ENCODE data around the gene MOGAT3. TPM values are rescaled to one million over a fixed set of nuclear protein-coding genes. Genes with fewer than 3 reads are reported as not detected.

The MOGAT3 gene
- total RNA-seq, 1 donor from 2014 or later: not detected

DNA sequence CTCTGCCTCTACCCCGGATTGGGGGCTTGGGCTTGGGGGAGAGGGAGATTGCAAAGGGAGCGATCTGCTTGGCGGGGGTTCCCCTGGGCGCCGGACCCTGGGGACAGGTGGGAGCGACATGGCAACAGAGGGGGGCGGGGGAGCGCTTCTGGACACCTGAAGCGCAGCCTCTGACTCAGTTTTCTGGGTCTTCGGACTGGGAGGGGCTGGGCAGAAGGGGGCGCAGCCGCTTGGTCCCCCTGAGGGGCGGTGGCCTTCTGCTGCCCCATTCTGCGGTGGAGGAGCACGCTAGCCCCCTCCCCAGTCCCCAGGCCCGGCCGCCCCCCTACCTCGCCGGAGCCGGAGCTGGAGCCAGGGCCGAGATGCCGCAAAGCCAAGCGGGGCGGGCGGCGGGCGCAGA lies 21.1 kb downstream of the MOGAT3 start:
- intact Hi-C loops (cut with DNase I): no loop called here
- ATAC-seq (no peak), DNase-seq (ENCODE audit: missing footprints) (no peak)

DNA sequence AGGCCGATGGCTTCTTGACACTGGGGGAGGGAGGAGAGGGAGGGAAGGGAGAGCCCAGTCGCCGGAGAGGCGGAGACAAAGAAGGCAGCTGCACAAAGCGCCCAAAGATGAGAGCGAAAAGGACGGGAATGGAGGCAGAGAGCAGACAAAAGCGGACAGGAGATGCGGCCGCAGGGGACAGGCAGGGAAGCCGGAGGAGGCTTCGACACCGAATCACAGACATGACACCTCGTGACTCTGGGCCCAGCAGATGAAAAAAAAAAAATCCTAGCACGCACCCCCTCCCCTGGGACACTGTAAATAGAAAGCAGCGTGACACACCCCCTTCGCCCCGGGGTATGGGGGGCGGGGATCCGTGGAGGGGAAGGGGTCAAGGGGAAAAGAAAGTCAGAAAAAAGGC lies 21.7 kb downstream of the MOGAT3 start:
- intact Hi-C loops (cut with DNase I): no loop called here
- ATAC-seq (no peak), DNase-seq (ENCODE audit: missing footprints) (no peak)

DNA sequence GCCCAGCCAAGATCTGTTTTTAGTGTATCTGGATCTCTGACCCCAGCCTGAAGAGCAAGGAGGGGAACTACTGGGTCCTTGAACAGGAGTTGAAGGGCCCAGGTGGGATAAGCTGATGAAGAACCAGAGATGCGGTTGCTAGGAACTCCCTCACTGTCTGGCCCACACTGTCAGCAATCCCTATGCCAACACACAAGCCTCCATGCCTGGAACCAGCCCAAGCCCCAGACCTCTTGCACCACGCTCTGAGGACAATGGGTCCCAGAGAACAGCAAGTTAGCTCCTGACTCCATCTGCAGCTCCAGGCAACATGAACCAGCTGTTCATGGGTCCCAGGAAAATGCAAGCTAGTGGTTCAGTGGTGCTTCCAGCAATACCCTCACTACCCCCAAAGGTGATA lies 23.2 kb downstream of the MOGAT3 start:
- DNase-seq (ENCODE audit: missing footprints): no peak
- no peak for ATAC-seq
- intact Hi-C loops (cut with DNase I): no loop called here

DNA sequence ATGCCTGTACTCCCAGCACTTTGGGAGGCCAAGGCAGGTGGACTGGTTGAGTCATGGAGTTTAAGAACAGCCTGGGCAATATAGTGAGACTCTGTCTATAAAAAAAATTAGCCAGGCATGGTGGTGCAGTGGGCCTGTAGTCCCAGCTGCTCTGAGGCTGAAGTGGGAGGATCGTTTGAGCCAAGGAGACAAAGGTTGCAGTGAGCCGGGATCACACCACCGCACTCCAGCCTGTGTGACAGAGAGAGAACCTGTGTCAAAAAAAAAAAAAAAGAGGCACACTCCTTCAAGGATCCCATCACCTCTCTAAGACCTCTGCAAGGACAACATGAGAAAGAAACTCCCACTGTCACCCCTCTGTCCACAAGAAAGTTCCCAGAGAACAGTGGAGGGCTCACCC lies 25.2 kb downstream of the MOGAT3 start:
- intact Hi-C loops (cut with DNase I): no loop called here
- ATAC-seq: no peak
- no peak for DNase-seq (ENCODE audit: missing footprints)

DNA sequence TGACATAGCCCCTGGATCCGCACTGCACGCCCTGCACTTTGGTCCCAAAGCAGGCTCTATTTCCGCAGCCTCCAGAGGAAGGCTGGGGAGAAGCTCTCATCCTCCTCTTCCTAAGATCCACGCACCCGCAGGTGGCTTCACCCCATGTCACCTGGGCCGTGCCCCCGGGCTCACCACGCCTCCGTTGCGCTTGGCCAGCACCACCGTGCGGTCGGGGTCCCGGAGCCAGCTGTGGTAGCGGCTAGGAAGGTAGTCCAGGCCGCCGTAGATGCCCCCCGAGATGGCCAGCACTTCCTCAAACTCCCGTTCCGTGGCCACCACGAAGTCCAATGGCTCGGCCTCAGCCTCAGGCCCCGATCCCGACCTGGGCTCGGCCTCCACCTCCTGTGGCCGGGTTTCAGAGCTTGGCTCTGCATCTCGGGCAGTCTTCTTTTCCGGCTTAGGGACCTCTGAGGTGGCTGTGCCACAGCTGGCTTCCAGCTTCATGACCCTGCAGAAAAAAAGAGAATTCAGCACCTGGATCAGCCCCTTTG lies 26.4 kb downstream of the MOGAT3 start:
- DNase-seq (ENCODE audit: missing footprints): no peak
- intact Hi-C loops (cut with DNase I): no loop called here
- no peak for ATAC-seq

DNA sequence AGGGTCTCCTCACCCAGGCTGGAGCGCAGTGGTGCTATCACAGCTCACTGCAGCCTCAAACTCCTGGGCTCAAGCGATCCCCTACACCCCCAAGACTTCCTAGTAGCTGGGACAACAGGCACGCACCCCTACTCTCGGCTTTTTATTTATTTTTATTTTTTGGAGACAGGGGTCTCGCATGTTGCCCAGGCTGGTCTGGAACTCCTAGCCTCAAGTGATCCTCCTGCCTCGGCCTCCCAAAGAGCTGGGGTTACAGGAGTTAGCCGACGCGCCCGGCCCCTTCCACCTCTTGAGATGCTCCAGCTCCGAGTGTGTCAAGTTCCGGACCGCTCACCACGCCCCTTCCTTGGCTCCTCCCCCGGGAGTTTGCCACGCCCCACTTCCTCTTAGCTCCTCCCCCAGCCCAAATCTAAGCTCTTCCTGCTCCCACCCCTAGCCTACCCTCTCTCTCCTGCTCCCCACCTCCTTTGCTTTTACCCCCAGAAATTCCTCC lies 27.0 kb downstream of the MOGAT3 start:
- intact Hi-C loops (cut with DNase I): no loop called here
- DNase-seq (ENCODE audit: missing footprints): no peak
- no peak for ATAC-seq

DNA sequence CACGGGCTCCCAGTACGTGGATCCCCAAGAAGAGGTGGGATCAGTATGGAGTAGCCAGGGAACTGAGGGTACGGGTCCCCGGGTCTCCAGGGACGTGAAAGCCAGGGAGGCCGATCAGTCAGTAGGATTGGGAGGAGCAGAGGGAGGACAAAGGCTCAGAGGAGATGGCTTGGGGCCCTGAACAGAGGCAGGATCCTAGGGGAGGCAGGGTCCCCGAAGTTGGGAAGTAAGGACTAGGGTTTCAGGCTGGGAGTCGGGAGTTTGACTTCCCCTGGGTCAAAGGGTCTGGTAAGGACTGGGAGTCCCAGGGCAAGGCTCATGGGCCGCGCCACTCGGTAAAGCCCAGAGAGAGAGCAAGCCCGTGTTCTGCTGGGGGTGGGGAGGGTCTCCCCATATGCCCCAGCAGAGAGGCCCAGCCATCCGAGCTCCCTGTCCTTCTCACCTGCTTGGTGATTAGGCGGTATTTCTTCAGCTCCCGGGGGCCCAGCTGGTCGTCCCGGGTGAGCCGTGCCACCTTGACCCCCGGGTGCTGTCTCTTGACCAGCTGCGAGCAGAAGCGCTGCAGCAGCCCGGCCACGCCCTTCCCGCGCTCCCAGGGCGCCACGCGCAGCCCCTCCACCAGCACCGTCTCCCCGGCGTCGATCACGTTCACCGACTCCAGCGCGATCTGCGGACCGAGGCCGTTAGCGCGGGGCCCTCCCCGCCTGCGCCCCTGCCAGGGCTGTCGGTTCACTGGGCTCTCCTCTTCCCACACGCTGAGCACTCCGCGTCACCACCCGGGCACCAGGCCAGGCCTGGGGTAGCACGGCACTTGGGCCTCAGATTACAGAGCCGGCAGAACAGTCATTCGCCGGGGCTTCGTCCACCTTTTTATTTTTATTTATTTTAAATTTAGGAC lies 27.7 kb downstream of the MOGAT3 start:
- no peak for DNase-seq (ENCODE audit: missing footprints)
- ATAC-seq: peak; percentile 61
- intact Hi-C loops (cut with DNase I): no loop called here

DNA sequence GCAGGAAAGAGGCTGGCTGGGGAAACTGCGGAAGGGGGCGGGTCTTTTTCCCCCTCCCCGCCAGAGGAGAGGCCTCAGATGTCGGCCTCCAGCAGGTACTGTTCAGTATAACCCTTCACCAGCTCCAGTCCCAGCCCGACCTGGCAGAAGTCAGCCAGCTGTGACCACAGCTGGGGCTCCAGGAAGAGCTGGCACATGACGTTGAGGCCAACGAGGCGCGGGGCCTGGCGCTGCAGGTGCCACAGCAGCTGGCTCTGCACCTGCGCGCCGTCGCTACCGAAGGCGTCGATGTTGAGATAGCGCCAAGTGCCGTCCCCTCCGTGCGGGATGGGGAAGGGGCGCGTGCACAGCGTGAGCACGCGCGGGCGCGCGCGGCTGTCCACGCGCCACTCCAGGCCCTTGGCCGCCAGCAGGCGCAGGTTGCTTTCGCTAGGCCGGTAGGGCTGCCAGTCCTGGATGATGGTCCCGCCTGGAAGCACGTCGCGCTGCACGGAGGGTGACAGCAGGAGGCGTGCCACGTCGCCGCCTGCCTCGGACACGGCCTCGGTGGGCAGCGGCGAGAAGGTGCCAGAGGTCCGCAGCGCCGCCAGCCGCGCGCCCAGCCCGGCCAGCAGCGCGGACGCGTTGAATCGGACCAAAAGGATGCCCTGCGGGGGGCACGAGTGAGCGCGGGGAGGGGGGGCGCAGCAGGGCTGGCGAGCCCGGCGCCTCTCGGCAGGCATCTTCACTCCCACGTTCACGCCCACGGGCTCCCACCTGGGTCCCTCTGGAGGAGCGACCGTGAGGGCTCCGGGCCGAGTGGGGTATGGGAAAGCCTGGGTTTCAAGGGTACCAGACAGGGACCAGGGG lies 28.6 kb downstream of the MOGAT3 start:
- no peak for DNase-seq (ENCODE audit: missing footprints)
- ATAC-seq: no peak
- intact Hi-C loops (cut with DNase I): no loop called here

DNA sequence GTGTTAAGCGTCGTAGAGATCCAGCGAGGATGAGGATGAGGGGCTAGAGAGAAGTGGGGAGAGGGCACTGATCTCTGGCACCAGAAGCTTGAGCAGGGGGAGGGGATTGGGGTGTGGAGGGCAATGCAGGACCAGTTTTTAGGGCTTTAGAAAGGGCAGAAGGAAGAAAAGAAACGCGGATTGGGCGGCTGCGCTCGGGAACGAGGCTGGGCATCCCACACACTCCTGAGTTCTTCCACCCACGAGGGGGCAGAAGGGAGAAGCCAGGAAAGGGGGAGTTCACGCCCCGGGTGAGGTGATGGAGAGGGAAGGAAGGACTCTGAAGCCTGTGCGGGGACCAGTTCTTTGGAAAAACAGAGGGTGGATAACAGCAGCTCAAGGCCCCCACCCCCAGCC lies 29.4 kb downstream of the MOGAT3 start:
- intact Hi-C loops (cut with DNase I): no loop called here
- DNase-seq (ENCODE audit: missing footprints): no peak
- no peak for ATAC-seq

DNA sequence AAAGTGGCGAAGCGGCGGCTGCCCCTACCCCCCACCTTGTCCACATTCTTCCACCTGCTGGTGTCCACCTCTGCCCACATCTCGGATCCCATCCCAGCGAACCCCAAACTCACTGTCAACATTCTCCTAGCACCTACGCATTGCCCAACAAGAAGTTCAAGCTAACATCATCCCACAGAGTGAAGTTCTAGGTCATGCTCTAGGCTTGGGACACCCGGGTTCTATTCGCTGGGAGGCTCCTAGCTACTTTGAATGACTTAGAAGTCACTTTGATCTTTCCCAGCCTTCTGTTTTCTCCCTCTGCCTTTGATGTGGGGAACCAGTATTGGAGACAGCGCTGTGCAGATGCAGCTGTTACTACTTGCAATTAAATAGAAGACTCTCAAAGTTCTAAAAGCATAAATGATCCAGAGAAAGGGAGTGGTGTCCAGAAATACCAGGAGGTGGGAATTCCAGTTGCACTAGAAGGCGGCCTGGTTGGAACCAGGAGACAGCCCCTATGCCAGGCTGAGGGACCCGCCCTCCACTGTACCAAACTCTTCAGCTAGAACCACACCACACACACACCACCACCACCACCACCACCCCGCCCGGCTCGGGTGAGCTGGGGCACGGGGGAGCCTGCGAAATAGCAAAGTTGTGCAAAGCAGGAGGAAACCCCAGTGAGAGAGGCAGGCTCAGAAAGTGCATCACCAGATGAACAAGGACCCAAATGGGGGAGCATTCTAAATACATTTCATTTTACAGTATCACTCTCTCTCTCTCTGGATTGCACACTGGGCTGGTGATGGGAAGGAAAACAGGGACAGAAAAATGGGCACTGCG lies 30.0 kb downstream of the MOGAT3 start:
- intact Hi-C loops (cut with DNase I): no loop called here
- ATAC-seq: no peak
- DNase-seq (ENCODE audit: missing footprints): no peak

DNA sequence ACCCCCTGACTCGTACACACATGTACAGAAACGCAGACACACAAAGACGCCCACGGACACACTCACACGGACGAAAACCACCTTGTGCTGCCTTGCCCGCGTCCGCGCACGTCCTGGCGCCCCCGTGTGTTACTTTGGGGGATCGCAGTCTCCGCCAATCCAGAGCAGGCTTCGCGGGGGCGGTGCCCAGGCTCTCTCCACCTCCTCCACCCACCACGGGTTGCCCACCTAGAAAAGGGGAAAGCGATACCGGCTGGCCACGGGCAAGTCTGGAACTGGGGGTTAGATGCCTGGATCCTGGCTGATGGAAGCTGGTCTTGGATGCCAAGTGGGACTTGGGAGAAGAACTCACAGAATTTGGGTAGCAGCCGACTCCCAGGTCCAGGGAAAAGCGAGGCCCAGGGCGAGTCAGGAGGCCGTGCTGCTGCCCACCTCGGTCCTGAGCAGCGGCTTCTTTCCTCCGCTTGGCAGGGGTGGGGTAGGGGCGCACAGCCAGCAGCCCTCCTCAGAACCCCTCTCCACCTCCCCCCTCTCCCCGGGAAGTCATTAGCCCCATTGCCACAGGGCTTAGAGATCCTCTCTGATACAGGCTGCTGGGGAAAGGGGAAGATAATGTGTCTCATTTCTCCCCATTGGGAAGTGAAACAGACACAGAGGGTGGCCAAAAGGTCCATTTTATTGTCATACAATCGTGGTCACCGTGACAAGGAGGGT lies 30.8 kb downstream of the MOGAT3 start:
- DNase-seq (ENCODE audit: missing footprints) (peak; percentile 87), ATAC-seq (peak; percentile 18)
- intact Hi-C loops (cut with DNase I): no loop called here

DNA sequence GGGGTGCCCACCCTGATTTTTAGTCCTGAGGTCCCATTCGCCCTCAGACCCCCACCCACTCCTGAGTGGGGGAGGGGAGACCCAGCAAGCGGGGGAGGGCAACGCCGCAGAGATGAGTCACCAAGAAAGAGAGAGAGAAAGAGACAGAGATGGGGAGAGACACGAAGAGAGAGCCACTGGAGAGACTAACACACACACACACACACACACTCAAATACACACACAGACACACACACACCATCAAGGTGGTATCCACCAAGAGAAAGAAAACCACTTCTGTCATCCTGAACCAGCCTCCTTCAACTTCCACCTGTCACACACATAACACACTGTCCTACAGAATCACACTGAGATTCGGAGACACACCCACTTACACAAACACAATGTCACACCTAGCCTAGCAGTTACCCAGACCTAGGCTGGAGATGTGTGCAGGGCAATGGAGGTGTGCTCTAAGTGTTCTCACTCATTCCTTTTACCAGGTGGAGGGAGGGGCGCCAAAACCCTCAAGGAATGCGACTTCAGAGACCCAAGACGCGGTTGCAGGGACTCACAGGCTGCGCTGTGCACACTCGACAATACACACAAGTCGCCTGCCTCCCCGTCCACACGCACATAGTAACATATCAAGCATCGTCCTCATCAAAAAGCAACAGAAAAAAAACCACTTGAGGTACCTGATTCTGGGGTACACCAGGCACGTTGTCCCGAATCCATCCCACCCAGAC lies 31.6 kb downstream of the MOGAT3 start:
- intact Hi-C loops (cut with DNase I): no loop called here
- DNase-seq (ENCODE audit: missing footprints): no peak
- no peak for ATAC-seq

DNA sequence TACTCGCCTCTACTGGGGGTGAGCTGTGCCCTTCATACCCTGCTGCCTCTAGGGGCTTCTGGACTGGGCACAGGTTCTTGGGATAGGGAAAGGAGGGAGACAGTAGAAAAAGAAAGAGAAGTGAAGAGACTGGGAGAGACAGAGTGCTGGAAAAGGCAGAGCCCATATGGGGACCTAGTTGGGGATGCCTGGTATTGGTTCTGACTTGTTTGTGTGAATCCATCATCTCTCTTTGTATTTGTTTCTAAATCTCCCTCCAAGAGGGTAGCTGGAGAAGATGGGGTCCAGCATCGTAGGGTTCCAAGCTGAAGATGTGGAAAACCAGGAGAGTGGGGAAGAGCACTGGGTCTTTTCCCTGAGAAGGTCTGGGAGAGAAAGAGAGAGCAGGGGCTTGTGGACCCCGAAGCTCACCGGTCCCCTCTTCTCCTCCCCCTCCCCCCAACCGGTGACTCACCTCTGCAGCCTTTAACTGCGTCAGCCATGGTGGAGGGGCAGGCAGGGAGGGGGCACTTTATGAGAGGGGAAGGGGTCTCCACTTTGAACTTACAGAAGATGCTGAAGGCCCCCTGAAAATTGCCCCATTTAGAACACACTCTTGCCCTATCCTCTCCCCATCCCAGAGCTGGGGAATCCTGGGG lies 32.3 kb downstream of the MOGAT3 start:
- no peak for ATAC-seq
- intact Hi-C loops (cut with DNase I): no loop called here
- DNase-seq (ENCODE audit: missing footprints): no peak

DNA sequence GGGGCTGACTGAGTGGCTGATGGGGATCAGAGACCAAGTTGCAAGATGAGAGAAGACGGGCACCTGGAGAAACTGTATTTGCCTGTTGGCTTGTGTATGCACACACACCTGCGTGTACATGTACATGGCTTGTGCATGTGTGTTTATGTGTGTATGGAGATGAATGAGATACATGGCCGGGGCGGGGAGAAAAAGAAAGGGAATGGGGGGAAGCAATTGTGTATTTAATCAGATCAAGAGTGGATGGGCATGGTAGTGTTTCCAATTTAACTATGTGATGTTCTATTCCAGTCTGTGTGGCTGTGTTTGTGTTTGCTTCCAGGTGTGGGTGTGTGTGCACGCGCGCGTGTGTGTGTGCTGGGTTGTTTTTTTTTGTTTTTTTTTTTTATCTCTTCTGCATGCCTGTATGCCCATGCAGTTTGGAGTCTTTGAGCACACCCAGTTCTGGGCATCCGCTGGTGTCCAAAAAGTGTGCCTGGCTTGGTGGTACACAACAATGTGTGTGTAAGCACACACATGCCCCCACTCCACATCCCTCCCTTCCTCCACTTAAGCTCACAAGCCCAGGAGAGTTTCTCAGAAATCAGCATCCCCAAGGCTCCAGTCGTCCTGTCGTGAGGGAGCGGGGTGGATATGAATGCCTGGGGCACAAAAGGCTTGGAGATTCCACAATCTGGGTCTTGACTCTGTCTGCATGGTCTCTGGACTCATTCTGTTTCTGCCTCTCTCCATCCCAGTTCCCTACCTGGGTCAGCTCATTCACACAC lies 33.0 kb downstream of the MOGAT3 start:
- intact Hi-C loops (cut with DNase I): loop anchor here (2.0 kb wide), 1 partner anchor 23 kb away; no protein-coding TSS in a partner anchor
- ATAC-seq (no peak), DNase-seq (ENCODE audit: missing footprints) (no peak)

DNA sequence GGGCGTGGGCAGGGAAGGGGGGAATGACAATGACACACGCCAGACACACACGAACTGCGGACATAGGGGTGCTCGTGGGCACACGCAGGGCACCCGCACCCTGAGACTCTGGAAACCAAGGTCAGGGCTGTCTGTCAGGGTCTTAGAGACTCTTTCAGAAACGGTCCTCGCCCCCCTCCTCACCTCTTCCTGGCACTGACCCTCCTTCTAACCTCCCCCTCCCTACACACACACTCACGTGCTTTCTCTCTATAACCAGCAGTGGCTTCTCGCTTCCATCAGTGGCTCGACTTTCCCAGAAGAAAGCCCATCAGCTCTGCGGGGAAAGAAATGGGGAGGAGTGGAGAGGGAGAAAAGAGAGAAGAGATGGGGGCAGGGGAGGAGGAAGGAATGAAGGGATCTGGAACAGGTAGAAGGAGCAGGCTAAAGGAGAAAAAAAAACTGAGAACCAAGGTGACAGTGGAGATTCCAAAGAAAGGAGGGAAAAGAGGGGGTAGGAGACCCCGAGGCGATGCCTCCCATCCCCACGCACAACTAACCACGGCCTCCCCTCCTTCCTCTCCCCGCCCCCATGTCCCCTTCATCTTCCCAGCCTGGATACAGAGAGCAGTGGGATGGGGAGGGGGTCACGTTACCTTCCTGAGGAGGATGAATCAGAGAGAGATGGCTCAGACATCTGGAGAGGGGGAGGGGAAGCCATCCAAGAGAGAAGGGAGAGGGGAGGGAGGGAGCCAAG lies 33.8 kb downstream of the MOGAT3 start:
- no peak for ATAC-seq
- intact Hi-C loops (cut with DNase I): loop anchor here (2.0 kb wide), 1 partner anchor 22 kb away; no protein-coding TSS in a partner anchor
- DNase-seq (ENCODE audit: missing footprints): no peak

DNA sequence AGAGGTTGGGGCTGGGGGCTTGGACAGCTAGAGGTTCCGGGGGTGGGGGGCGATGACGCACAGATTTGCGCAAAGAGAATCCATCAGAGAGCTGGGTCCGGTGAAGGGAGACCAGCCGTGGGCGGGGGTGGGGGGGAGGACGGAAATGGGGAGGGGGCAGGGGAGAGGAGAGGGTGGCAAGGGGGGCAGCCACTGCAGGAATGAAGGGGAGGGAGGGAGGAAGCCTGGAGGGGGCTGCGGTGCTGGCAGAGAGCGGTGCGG lies 34.3 kb downstream of the MOGAT3 start:
- DNase-seq (ENCODE audit: missing footprints): no peak
- intact Hi-C loops (cut with DNase I): loop anchor here (2.0 kb wide), 1 partner anchor 22 kb away; no protein-coding TSS in a partner anchor
- ATAC-seq: no peak
